RWPE1 (cell line): ENCODE measurements around the gene QRSL1.

Experiments
- CTCF ChIA-PET: fragments of 350-600 bp; sonication (Branson Sonifier 250); formaldehyde crosslinking; extraction: SDS; loops from one replicate; lab custom pipeline; 2021; lab: Yijun Ruan, JAX
- POLR2A ChIA-PET: fragments of 400-600 bp; formaldehyde crosslinking; extraction: SDS; loops from one replicate; lab custom pipeline; 2020; ENCODE audit warnings: antibody characterized with exemption; ENCODE audit not compliant: low non-redundant PET; lab: Yijun Ruan, JAX
- DNase-seq: peaks from one replicate; pipeline ENCODE4 v3.0.0; 2012; ENCODE audit warnings: low spot score
- H3K27ac ChIP-seq: fragments of 450-650 bp; 2 replicates; pipeline ENCODE4 v1.5.1; 2017
- CTCF ChIP-seq: fragments of 450-650 bp; conservative IDR thresholded peaks from 2 replicates; pipeline ENCODE4 v1.5.1; 2017; ENCODE audit warnings: low read depth, mild to moderate bottlenecking

Gene QRSL1

GRCh38 chr6:106630366-106630765 lies 988 bp downstream of the QRSL1 start:
- CTCF ChIA-PET: interaction anchor here (0.6 kb wide), 1 partner anchor 296 kb away, joined by 6 read pairs; no protein-coding TSS in a partner anchor
- no peak for DNase-seq
- TF ChIP-seq CTCF: no peak
- POLR2A ChIA-PET: interaction anchor here (0.6 kb wide), 1 partner anchor 318 kb away, joined by 3 read pairs; no protein-coding TSS in a partner anchor
- H3K27ac ChIP-seq: no peak overlapping the region

- CTCF ChIA-PET: no interaction called here
- no peak for DNase-seq
- H3K27ac ChIP-seq: no peak overlapping the region
- no peak for TF ChIP-seq CTCF
- POLR2A ChIA-PET: no interaction called here
These were observed 2.0 kb downstream of the QRSL1 start for GRCh38 chr6:106631346-106631745.

GRCh38 chr6:106634565-106634964 lies 5.2 kb downstream of the QRSL1 start:
- CTCF ChIA-PET: no interaction called here
- POLR2A ChIA-PET: no interaction called here
- H3K27ac ChIP-seq: no peak overlapping the region
- TF ChIP-seq CTCF: no peak
- no peak for DNase-seq

- TF ChIP-seq CTCF: no peak
- H3K27ac ChIP-seq: no peak overlapping the region
- DNase-seq: no peak
- CTCF ChIA-PET: interaction anchor here (0.6 kb wide), 1 partner anchor 1107 kb away, joined by 3 read pairs; no protein-coding TSS in a partner anchor
- POLR2A ChIA-PET: no interaction called here
These were observed 7.8 kb downstream of the QRSL1 start for GRCh38 chr6:106637051-106637716.

- ChIA-PET POLR2A (no interaction called here), CTCF (interaction anchor here (0.6 to 0.7 kb wide), 2 partner anchors 246 to 1106 kb away, joined by 3 to 4 read pairs; no protein-coding TSS in a partner anchor)
- no peak overlapping the region for H3K27ac ChIP-seq
These were observed 8.5 kb downstream of the QRSL1 start for GRCh38 chr6:106637717-106638341.

More at GRCh38 chr6:106637717-106638341, 8.5 kb downstream of the QRSL1 start:
- no peak for DNase-seq
- no peak for TF ChIP-seq CTCF
